ENCODE results near the gene PTGS1.
A peak's percentile ranks its signal among the peaks of the same experiment; 100 is the strongest.

PTGS1 gene

DNA sequence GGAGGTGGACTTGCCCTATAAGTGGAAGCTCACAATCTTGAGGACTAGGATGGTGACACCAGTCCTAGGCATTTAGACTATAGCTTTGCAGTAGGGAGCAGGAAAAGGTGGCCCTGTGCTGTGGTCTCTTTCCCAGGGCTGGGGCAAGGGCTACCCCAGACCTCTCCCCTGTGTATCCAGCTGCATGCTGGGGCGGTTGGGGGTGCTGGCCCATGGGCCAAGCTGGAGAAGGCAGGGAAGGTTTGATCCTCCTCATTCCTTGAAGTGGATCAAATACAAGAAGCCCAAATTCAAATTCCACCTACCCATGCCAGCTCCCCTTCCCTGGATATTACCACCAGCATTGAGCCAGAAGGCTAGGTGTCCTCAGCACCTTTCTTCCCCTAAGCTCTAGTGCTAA lies 2.2 kb upstream of the PTGS1 start:
- H3K4me3 ChIP-seq (ENCODE audit: low read length): no peak overlapping the region
- H3K4me1 ChIP-seq (ENCODE audit: control insufficient read depth, insufficient read depth, low read length): peaks cover 13% of the 10 kb centered on the region
- no peaks in the 10 kb centered on the region for H3K36me3 ChIP-seq (ENCODE audit: control insufficient read depth, insufficient read depth, low read length)
- H3K9ac ChIP-seq (ENCODE audit: low read length): no peak overlapping the region
- no peak overlapping the region for H3K27ac ChIP-seq (ENCODE audit: low read depth, low read length)
- H3K27me3 ChIP-seq (ENCODE audit: control insufficient read depth, insufficient read depth, low read length): peaks cover 2% of the 10 kb centered on the region

DNA sequence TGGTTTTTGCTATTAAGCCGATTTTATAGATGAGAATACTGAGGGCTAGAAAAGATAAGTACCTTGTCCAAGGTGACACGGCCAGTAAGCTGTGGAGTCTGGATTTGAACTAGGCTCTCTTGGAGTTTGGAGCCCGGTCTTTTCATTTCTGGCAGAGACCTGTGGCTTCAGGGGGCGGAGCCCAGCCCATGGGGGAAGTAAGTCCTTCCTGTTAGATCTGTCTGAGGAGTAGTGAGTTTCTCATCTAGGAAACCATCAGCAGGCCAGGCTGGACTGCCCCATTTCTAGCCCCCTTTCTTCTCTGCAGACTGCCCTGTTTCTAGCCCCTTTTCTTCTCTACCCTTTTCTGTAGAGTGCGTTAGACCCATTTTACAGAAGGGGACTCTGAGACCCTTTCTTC lies 521 bp upstream of the PTGS1 start:
- Histone ChIP-seq H3K27me3 (ENCODE audit: control insufficient read depth, insufficient read depth, low read length) (peaks cover 2% of the 10 kb centered on the region), H3K4me1 (ENCODE audit: control insufficient read depth, insufficient read depth, low read length) (peaks cover 26% of the 10 kb centered on the region), H3K27ac (ENCODE audit: low read depth, low read length) (peak overlapping the region; percentile 75), H3K36me3 (ENCODE audit: control insufficient read depth, insufficient read depth, low read length) (no peaks in the 10 kb centered on the region), H3K9ac (ENCODE audit: low read length) (no peak overlapping the region), H3K4me3 (ENCODE audit: low read length) (peak overlapping the region; percentile 65)

DNA sequence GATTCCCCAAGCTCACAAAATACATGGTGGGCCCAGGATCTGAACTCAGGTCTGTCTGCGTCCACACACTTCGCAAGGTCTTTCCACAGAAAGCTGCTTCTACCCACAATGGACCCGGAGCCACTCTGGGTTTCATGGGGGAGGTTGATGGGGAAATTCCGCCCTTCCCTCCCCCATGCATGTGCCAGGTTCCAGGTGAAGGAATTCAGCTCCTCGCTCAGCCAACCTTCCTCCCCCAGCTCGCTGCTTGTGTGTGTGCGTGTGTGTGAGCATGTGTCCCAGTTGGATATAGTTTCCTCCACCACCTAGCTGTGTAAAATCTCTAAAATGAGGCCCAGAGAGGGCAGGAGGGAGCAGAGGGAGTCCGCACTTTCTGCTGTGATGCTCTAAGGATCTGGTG lies 1.0 kb downstream of the PTGS1 start:
- Histone ChIP-seq H3K4me3 (ENCODE audit: low read length) (peak overlapping the region; percentile 65), H3K4me1 (ENCODE audit: control insufficient read depth, insufficient read depth, low read length) (peaks cover 34% of the 10 kb centered on the region), H3K36me3 (ENCODE audit: control insufficient read depth, insufficient read depth, low read length) (no peaks in the 10 kb centered on the region), H3K27me3 (ENCODE audit: control insufficient read depth, insufficient read depth, low read length) (peaks cover 2% of the 10 kb centered on the region), H3K9ac (ENCODE audit: low read length) (no peak overlapping the region), H3K27ac (ENCODE audit: low read depth, low read length) (peak overlapping the region; percentile 89)

DNA sequence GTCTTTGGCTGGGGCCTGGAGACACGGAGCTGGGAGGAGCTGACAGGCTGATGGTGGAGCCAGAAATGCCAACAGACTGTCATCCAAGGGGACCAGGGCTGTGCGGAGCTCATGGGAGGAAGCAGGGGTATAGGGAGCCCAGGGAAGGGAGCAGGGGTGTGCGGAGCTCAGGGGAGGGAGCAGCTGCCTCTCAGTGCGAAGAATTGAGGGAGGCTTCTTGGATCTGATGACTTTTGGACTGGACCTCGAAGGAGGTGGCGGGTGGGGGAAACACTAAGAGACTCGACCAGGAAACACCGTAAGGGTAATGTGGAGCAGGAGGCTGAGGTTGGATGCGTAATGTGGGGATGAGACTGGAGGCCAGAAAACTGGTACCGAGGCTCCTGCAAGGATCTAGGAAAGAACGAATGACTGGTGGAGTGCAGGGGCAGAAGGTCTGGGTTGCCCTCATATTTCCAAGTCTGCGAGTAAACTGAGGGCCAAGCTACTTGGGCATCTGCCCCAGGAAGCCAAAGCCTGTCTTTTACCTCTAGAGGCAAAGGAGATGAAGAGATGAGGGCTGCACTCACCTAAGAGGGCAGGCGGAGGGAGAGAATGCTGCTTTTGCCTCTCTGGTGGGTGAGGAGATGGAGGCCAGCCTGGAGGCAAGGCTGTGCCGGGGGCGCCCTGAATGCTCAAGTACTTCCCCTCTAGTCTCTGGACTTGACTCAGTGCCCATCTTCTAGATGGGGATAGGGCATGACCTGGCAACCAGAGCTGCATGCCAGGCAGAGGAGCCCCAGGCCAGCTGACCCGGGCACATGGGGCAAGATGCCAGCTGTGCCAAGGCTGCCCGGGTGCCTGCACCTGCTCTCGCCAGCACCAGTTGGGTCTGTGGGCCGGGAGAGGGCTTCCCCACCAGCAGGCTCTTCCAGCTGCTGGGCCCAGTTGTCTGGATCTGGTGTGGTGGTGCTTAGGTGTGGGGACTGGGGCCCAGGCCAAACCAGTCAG lies 2.3 kb downstream of the PTGS1 start:
- Histone ChIP-seq H3K4me3 (ENCODE audit: low read length) (peak overlapping the region; percentile 17), H3K4me1 (ENCODE audit: control insufficient read depth, insufficient read depth, low read length) (peaks cover 40% of the 10 kb centered on the region), H3K27me3 (ENCODE audit: control insufficient read depth, insufficient read depth, low read length) (peaks cover 2% of the 10 kb centered on the region), H3K9ac (ENCODE audit: low read length) (no peak overlapping the region), H3K27ac (ENCODE audit: low read depth, low read length) (peak overlapping the region; percentile 89), H3K36me3 (ENCODE audit: control insufficient read depth, insufficient read depth, low read length) (no peaks in the 10 kb centered on the region)

GRCh38 chr9:122374885-122375420 lies 4.1 kb downstream of the PTGS1 start:
- Histone ChIP-seq H3K9ac (ENCODE audit: low read length) (no peak overlapping the region), H3K27me3 (ENCODE audit: control insufficient read depth, insufficient read depth, low read length) (peaks cover 2% of the 10 kb centered on the region), H3K36me3 (ENCODE audit: control insufficient read depth, insufficient read depth, low read length) (peaks cover 5% of the 10 kb centered on the region), H3K4me3 (ENCODE audit: low read length) (peak overlapping the region; percentile 37), H3K4me1 (ENCODE audit: control insufficient read depth, insufficient read depth, low read length) (peaks cover 40% of the 10 kb centered on the region), H3K27ac (ENCODE audit: low read depth, low read length) (peak overlapping the region; percentile 89)

- Histone ChIP-seq H3K27me3 (ENCODE audit: control insufficient read depth, insufficient read depth, low read length) (peaks cover under 1% of the 10 kb centered on the region), H3K4me1 (ENCODE audit: control insufficient read depth, insufficient read depth, low read length) (peaks cover 37% of the 10 kb centered on the region), H3K4me3 (ENCODE audit: low read length) (peak overlapping the region; percentile 23), H3K9ac (ENCODE audit: low read length) (peak overlapping the region; percentile 4), H3K27ac (ENCODE audit: low read depth, low read length) (peak overlapping the region; percentile 89), H3K36me3 (ENCODE audit: control insufficient read depth, insufficient read depth, low read length) (peaks cover 5% of the 10 kb centered on the region)
These were observed 6.0 kb downstream of the PTGS1 start for GRCh38 chr9:122376796-122377195.

DNA sequence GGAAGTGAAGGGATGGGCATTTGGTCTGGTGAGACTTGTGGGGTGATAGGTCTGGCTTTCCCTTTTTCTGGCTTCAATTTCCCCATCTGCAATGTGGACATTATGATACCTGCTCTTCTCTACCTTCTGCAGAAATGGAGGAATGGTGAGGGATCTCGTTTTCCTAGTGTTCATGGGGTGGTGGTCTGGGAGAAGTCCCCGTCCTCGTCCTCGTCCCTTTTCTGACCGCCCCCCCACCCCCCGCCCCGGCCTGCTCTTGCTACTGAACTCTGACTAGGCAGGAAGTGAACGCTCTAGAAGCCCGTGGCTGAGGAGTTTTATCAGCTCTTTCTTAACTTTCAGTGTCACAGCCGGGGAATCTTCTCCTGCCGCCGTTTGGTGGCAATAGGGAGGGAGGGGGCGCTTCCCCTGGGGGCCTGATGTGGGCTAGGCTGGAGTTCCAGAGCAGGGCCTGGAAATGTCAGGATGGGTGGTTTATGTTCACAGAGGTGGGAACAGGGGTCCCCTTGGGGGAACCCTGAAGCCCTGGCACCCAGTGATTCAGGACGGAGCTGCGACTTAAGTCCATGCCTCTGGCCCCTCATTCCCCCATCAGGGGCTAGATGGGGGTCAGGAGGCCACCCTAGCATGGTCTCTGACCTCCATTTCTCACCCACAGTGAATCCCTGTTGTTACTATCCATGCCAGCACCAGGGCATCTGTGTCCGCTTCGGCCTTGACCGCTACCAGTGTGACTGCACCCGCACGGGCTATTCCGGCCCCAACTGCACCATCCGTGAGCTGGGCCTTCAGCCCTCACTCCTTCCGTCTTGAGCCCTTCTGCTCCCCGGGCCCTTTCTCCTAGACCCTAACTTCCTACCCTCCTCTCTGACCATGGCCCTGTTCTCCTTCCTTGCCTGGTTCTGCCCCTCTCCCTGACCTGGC lies 6.7 kb downstream of the PTGS1 start:
- Histone ChIP-seq H3K27ac (ENCODE audit: low read depth, low read length) (peak overlapping the region; percentile 89), H3K9ac (ENCODE audit: low read length) (no peak overlapping the region), H3K4me3 (ENCODE audit: low read length) (peak overlapping the region; percentile 23), H3K36me3 (ENCODE audit: control insufficient read depth, insufficient read depth, low read length) (peaks cover 5% of the 10 kb centered on the region), H3K27me3 (ENCODE audit: control insufficient read depth, insufficient read depth, low read length) (no peaks in the 10 kb centered on the region), H3K4me1 (ENCODE audit: control insufficient read depth, insufficient read depth, low read length) (peaks cover 37% of the 10 kb centered on the region)

- Histone ChIP-seq H3K4me3 (ENCODE audit: low read length) (no peak overlapping the region), H3K27ac (ENCODE audit: low read depth, low read length) (peak overlapping the region; percentile 89), H3K27me3 (ENCODE audit: control insufficient read depth, insufficient read depth, low read length) (no peaks in the 10 kb centered on the region), H3K9ac (ENCODE audit: low read length) (no peak overlapping the region), H3K4me1 (ENCODE audit: control insufficient read depth, insufficient read depth, low read length) (peaks cover 37% of the 10 kb centered on the region), H3K36me3 (ENCODE audit: control insufficient read depth, insufficient read depth, low read length) (peaks cover 5% of the 10 kb centered on the region)
These were observed 7.4 kb downstream of the PTGS1 start for GRCh38 chr9:122378236-122378635.

GRCh38 chr9:122379340-122379739 lies 8.5 kb downstream of the PTGS1 start:
- no peak overlapping the region for H3K9ac ChIP-seq (ENCODE audit: low read length)
- H3K36me3 ChIP-seq (ENCODE audit: control insufficient read depth, insufficient read depth, low read length): peaks cover 5% of the 10 kb centered on the region
- H3K4me1 ChIP-seq (ENCODE audit: control insufficient read depth, insufficient read depth, low read length): peaks cover 32% of the 10 kb centered on the region
- no peak overlapping the region for H3K4me3 ChIP-seq (ENCODE audit: low read length)
- H3K27ac ChIP-seq (ENCODE audit: low read depth, low read length): no peak overlapping the region
- no peaks in the 10 kb centered on the region for H3K27me3 ChIP-seq (ENCODE audit: control insufficient read depth, insufficient read depth, low read length)

DNA sequence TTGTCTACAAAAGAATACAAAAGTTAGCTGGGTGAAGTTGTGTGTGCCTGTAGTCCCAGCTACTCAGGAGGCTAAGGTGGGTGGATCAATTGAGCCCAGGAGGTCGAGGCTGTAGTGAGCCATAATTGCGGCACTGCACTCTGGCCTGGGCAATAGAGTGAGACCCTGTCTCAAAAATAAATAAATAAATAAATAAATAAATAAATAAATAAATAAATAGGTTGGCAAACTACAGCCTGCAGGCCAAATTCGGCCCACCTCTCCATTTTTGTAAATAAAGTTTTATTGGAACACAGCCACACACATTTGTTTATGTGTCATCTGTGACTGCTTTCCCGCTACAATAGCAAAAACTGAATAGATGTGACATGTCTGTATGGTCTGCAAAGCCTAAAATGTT lies 9.5 kb downstream of the PTGS1 start:
- Histone ChIP-seq H3K4me1 (ENCODE audit: control insufficient read depth, insufficient read depth, low read length) (peaks cover 24% of the 10 kb centered on the region), H3K4me3 (ENCODE audit: low read length) (no peak overlapping the region), H3K9ac (ENCODE audit: low read length) (no peak overlapping the region), H3K36me3 (ENCODE audit: control insufficient read depth, insufficient read depth, low read length) (peaks cover 5% of the 10 kb centered on the region), H3K27ac (ENCODE audit: low read depth, low read length) (no peak overlapping the region), H3K27me3 (ENCODE audit: control insufficient read depth, insufficient read depth, low read length) (no peaks in the 10 kb centered on the region)

DNA sequence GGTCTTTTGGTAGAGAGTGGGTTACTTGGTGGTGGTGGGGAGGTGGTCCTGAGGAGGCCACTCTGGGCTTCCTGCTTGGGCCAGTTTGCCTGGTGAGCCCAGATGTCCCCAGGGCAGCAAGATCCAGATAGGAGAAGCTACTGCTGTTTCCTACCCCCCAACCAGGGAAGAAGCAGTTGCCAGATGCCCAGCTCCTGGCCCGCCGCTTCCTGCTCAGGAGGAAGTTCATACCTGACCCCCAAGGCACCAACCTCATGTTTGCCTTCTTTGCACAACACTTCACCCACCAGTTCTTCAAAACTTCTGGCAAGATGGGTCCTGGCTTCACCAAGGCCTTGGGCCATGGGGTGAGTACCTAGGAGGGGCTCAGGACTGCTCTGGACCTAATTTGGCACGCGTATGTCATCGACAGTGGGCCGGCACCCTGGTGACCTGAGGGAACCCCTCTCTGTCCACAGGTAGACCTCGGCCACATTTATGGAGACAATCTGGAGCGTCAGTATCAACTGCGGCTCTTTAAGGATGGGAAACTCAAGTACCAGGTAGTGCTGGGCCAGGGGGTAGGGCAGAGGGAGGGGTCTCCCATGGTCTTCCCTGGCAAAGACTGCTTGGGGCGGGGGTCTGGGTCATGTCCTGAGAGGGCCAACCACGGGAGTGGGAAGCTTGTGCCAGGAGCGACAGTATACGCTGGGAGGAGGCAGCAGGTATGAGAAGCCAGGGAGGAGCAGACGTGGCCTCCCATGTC lies 10.6 kb downstream of the PTGS1 start:
- Histone ChIP-seq H3K4me3 (ENCODE audit: low read length) (no peak overlapping the region), H3K27me3 (ENCODE audit: control insufficient read depth, insufficient read depth, low read length) (no peaks in the 10 kb centered on the region), H3K36me3 (ENCODE audit: control insufficient read depth, insufficient read depth, low read length) (peaks cover 8% of the 10 kb centered on the region), H3K27ac (ENCODE audit: low read depth, low read length) (no peak overlapping the region), H3K4me1 (ENCODE audit: control insufficient read depth, insufficient read depth, low read length) (peaks cover 13% of the 10 kb centered on the region), H3K9ac (ENCODE audit: low read length) (no peak overlapping the region)
